GM23338 (cell line): ENCODE results near the gene COL4A1. TPM values are rescaled to one million over a fixed set of nuclear protein-coding genes. Genes with fewer than 3 reads are reported as not detected.

ENCODE experiments used
- ATAC-seq: fragments of 200-7000 bp; cut with Tn5 transposase; 3 replicates; pipeline ENCODE4 v1.9.1; 2020
- DNase-seq: peaks from one replicate; pipeline ENCODE4 v3.0.0-alpha.2; 2015; ENCODE audit warnings: low spot score
- H2AFZ ChIP-seq: fragments of 200-600 bp; sonication (generic); 2 replicates; pipeline ENCODE4 v1.8.0; 2016; ENCODE audit warnings: antibody characterized with exemption, mild to moderate bottlenecking, moderate library complexity
- H3F3A ChIP-seq: fragments of 200-600 bp; sonication (generic); replicated peaks from 2 replicates; pipeline ENCODE4 v1.8.0; 2017; ENCODE audit warnings: antibody characterized with exemption, mixed run types, low read depth
- H3K27ac ChIP-seq: fragments of 200-600 bp; sonication (generic); 2 replicates; pipeline ENCODE4 v1.6.1; 2016; ENCODE audit warnings: low read depth
- H3K27me3 ChIP-seq: fragments of 200-600 bp; sonication (generic); 2 replicates; pipeline ENCODE4 v1.8.0; 2016; ENCODE audit warnings: mild to moderate bottlenecking, mixed run types, moderate library complexity; ENCODE audit not compliant: insufficient read depth
- H3K36me3 ChIP-seq: fragments of 200-600 bp; sonication (generic); 2 replicates; pipeline ENCODE4 v1.8.0; 2016; ENCODE audit warnings: mild to moderate bottlenecking; ENCODE audit not compliant: insufficient read depth
- H3K4me1 ChIP-seq: fragments of 200-600 bp; sonication (generic); 2 replicates; pipeline ENCODE4 v1.8.0; 2016; ENCODE audit warnings: mild to moderate bottlenecking, moderate library complexity; ENCODE audit not compliant: insufficient read depth
- H3K4me2 ChIP-seq: fragments of 200-600 bp; sonication (generic); 2 replicates; pipeline ENCODE4 v1.7.1; 2017; ENCODE audit warnings: mixed run types
- H3K4me3 ChIP-seq: fragments of 200-600 bp; sonication (generic); 2 replicates; pipeline ENCODE4 v1.6.1; 2016; ENCODE audit warnings: mixed run types
- H3K79me2 ChIP-seq: fragments of 200-600 bp; sonication (generic); replicated peaks from 2 replicates; pipeline ENCODE4 v1.8.0; 2017; ENCODE audit warnings: mild to moderate bottlenecking; ENCODE audit not compliant: insufficient read depth
- H3K9me2 ChIP-seq: fragments of 200-600 bp; sonication (generic); 2 replicates; pipeline ENCODE4 v1.8.0; 2017; ENCODE audit not compliant: insufficient read depth
- H4K20me1 ChIP-seq: fragments of 200-600 bp; sonication (generic); replicated peaks from 2 replicates; pipeline ENCODE4 v1.8.0; 2017; ENCODE audit warnings: mild to moderate bottlenecking; ENCODE audit not compliant: insufficient read depth
- H3K27ac Mint-ChIP-seq: 2 replicates; pipeline ENCODE4 v1.8.0; 2020; ENCODE audit warnings: inconsistent platforms, mild to moderate bottlenecking, moderate library complexity, mixed read lengths
- H3K27me3 Mint-ChIP-seq: 3 replicates; pipeline ENCODE4 v1.8.0; 2022; ENCODE audit warnings: low read depth, mild to moderate bottlenecking, moderate library complexity, mixed read lengths, inconsistent platforms; ENCODE audit not compliant: insufficient read depth, poor library complexity
- H3K36me3 Mint-ChIP-seq: 3 replicates; pipeline ENCODE4 v1.8.0; 2021; ENCODE audit warnings: low read depth, mild to moderate bottlenecking, inconsistent platforms, moderate library complexity, mixed read lengths
- H3K4me1 Mint-ChIP-seq: 3 replicates; pipeline ENCODE4 v1.8.0; 2020; ENCODE audit warnings: mild to moderate bottlenecking, inconsistent platforms, mixed read lengths
- H3K4me3 Mint-ChIP-seq: 3 replicates; pipeline ENCODE4 v1.8.0; 2021; ENCODE audit warnings: moderate library complexity, mild to moderate bottlenecking, inconsistent platforms, mixed read lengths
- H3K9me3 Mint-ChIP-seq: 3 replicates; pipeline ENCODE4 v1.8.0; 2020; ENCODE audit warnings: moderate library complexity, mild to moderate bottlenecking, inconsistent platforms, mixed read lengths
- CREB1 ChIP-seq: fragments of 250-450 bp; sonication (Bioruptor Pico); IDR thresholded peaks from 2 replicates; pipeline ENCODE4 v1.5.0; 2020; ENCODE audit warnings: low read depth, mild to moderate bottlenecking, moderate library complexity
- CTCF ChIP-seq, 2 experiments: fragments of 200-600 bp in 1 of 2; sonication (generic) in 1 of 2; conservative IDR thresholded peaks; 2 replicates each; pipeline versions ENCODE4 v1.5.1 to v1.6.1; 2016 to 2017; ENCODE audit warnings: antibody characterized with exemption in 2 of 2, low read depth in 2 of 2, mild to moderate bottlenecking in 2 of 2, moderate library complexity in 1 of 2
- ETS1 ChIP-seq: IDR thresholded peaks from 2 replicates; pipeline ENCODE4 v1.6.1; 2016; ENCODE audit warnings: antibody characterized with exemption
- EZH2 ChIP-seq: fragments of 200-600 bp; sonication (generic); IDR thresholded peaks from one replicate; pipeline ENCODE4 v1.8.0; 2017; ENCODE audit warnings: antibody characterized with exemption, mild to moderate bottlenecking, low read depth; ENCODE audit not compliant: unreplicated experiment
- EZH2phosphoT487 ChIP-seq: fragments of 200-600 bp; sonication (generic); IDR thresholded peaks from one replicate; pipeline ENCODE4 v1.8.1; 2018; ENCODE audit warnings: antibody characterized with exemption; ENCODE audit not compliant: unreplicated experiment
- JUNB ChIP-seq: IDR thresholded peaks from one replicate; pipeline ENCODE4 v1.6.1; 2016; ENCODE audit warnings: antibody characterized with exemption; ENCODE audit not compliant: unreplicated experiment
- NANOG ChIP-seq: IDR thresholded peaks from 2 replicates; pipeline ENCODE4 v1.6.1; 2016; ENCODE audit warnings: antibody characterized with exemption, borderline replicate concordance
- POLR2AphosphoS5 ChIP-seq: IDR thresholded peaks from 2 replicates; pipeline ENCODE4 v1.6.1; 2016; ENCODE audit warnings: antibody characterized with exemption, low read depth
- REST ChIP-seq: IDR thresholded peaks from one replicate; pipeline ENCODE4 v1.6.1; 2018; ENCODE audit warnings: antibody characterized with exemption; ENCODE audit not compliant: unreplicated experiment
- STAT1 ChIP-seq: IDR thresholded peaks from one replicate; pipeline ENCODE4 v1.6.1; 2016; ENCODE audit warnings: antibody characterized with exemption; ENCODE audit not compliant: unreplicated experiment
- ZNF114 ChIP-seq: fragments of 250-450 bp; sonication (Bioruptor Pico); IDR thresholded peaks from 2 replicates; pipeline ENCODE4 v1.5.0; 2020; ENCODE audit warnings: mild to moderate bottlenecking, moderate library complexity
- ZNF331 ChIP-seq: fragments of 250-450 bp; sonication (Bioruptor Pico); IDR thresholded peaks from 2 replicates; pipeline ENCODE4 v1.5.0; 2020; ENCODE audit warnings: low read depth, mild to moderate bottlenecking, moderate library complexity
- polyA plus RNA-seq: library from polyadenylated mRNA; unstranded; fragments of >200 nt; fragmentation: Nextera tagmentation; extraction: Ambion mirVana; gene quantifications from 2 replicates; pipeline ENCODE4 v1.2.1, GENCODE V29; 2016
- total RNA-seq: library from RNA; depleted of rRNA; stranded (reverse); fragments of >200 nt; shearing (Covaris generic); gene quantifications from 2 replicates; pipeline ENCODE4 v1.2.3, GENCODE V29; 2014

The COL4A1 gene
- total and polyA plus RNA-seq, 2 experiments from 2014 or later = 39.1 to 110 TPM

DNA sequence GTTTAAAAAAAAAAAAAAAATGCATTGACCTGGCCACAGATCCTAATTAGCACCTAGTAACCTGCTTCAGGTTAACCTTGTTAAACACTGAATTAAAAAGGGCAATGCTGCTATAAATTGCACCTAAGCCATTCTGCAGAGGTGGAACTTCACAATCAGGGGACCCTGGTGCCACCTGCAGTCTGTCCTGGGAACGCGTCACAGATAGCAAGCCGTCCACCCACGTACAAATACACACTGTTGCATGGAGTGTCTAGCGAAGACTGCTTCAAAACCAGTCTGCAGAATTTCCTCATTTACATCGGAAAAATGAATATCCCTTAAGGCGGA is 169.3 kb downstream of the COL4A1 start:
- peaks cover 7% of the 10 kb centered on the region; the same call in 1 of the 2 replicates for H3F3A ChIP-seq
- TF ChIP-seq EZH2phosphoT487 = no peak
- TF ChIP-seq REST = no peak
- no peak for TF ChIP-seq POLR2AphosphoS5
- no peak for TF ChIP-seq ETS1
- peak; percentile 45 to 59 for TF ChIP-seq CTCF (conservative IDR thresholded peaks at IDR 0.05; ENCODE audit: low read depth in 2 of 2)
- peaks cover 26% of the 10 kb centered on the region for H3K27me3 ChIP-seq
- H4K20me1 ChIP-seq = no peaks in the 10 kb centered on the region
- H2AFZ ChIP-seq = peak overlapping the region; percentile 97
- Mint-ChIP-seq H3K27me3 (peaks cover 17% of the 10 kb centered on the region), H3K27ac (0 out of 2 replicates have a peak overlapping the region, but pooled peaks have one; percentile 25), H3K4me1 (peaks cover 44% of the 10 kb centered on the region), H3K36me3 (no peaks in the 10 kb centered on the region), H3K4me3 (peak overlapping the region; percentile 85), H3K9me3 (no peaks in the 10 kb centered on the region)
- no peak overlapping the region for H3K27ac ChIP-seq
- no peaks in the 10 kb centered on the region for H3K36me3 ChIP-seq
- peak overlapping the region; percentile 98 for H3K4me2 ChIP-seq
- ATAC-seq (peak; percentile 8), DNase-seq (no peak)
- H3K9me2 ChIP-seq = no peaks in the 10 kb centered on the region
- peaks cover 41% of the 10 kb centered on the region for H3K4me1 ChIP-seq
- no peaks in the 10 kb centered on the region for H3K79me2 ChIP-seq
- peak overlapping the region; percentile 82 for H3K4me3 ChIP-seq

- H3F3A ChIP-seq = peaks cover 7% of the 10 kb centered on the region; the same call in 1 of the 2 replicates
- Mint-ChIP-seq H3K27ac (no peak overlapping the region), H3K36me3 (no peaks in the 10 kb centered on the region), H3K4me1 (peaks cover 51% of the 10 kb centered on the region), H3K9me3 (no peaks in the 10 kb centered on the region), H3K4me3 (peak overlapping the region; percentile 85), H3K27me3 (peaks cover 17% of the 10 kb centered on the region)
- H3K4me3 ChIP-seq = peak overlapping the region; percentile 82
- no peaks in the 10 kb centered on the region for H4K20me1 ChIP-seq
- no peaks in the 10 kb centered on the region for H3K36me3 ChIP-seq
- ATAC-seq (peak; percentile 64), DNase-seq (peak; percentile 48)
- no peak overlapping the region for H3K27ac ChIP-seq
- no peaks in the 10 kb centered on the region for H3K9me2 ChIP-seq
- peaks cover 26% of the 10 kb centered on the region for H3K27me3 ChIP-seq
- H3K4me2 ChIP-seq = peak overlapping the region; percentile 98
- H3K79me2 ChIP-seq = no peaks in the 10 kb centered on the region
- H3K4me1 ChIP-seq = peaks cover 41% of the 10 kb centered on the region
- H2AFZ ChIP-seq = peak overlapping the region; percentile 97
- TF ChIP-seq JUNB = no peak
- TF ChIP-seq NANOG = no peak
- no peak for TF ChIP-seq ZNF114 (CRISPR knock-in tag)
- no peak for TF ChIP-seq POLR2AphosphoS5
- no peak for TF ChIP-seq EZH2phosphoT487
- TF ChIP-seq CTCF (conservative IDR thresholded peaks at IDR 0.05; ENCODE audit: low read depth in 2 of 2) = no peak
- no peak for TF ChIP-seq EZH2
- no peak for TF ChIP-seq CREB1 (CRISPR knock-in tag)
- no peak for TF ChIP-seq ZNF331 (CRISPR knock-in tag)
- no peak for TF ChIP-seq ETS1
- no peak for TF ChIP-seq STAT1
Measured at GRCh38 chr13:110136660-110137585, 170.0 kb downstream of the COL4A1 start.
